IMR-90 (cell line): ENCODE results near the gene GOLGA8S. TPM values are rescaled to one million over a fixed set of nuclear protein-coding genes. Genes with fewer than 3 reads are reported as not detected.

Experiments used
- ATAC-seq: fragments of 200-7000 bp; cut with Tn5 transposase; 2 replicates; pipeline ENCODE4 v1.9.1; 2020; ENCODE audit warnings: low read depth, mild to moderate bottlenecking, moderate library complexity
- BruUV-seq: library from RNA; stranded (reverse); fragments of 400-500 nt; replicated peaks from 2 replicates; lab custom pipeline; 2021; lab: Mats Ljungman, UMichigan
- CTCF ChIA-PET: fragments of 300-600 bp; formaldehyde crosslinking; extraction: SDS; loops from one replicate; lab custom pipeline; 2021; ENCODE audit warnings: antibody characterized with exemption; lab: Yijun Ruan, JAX
- POLR2A ChIA-PET: fragments of 300-600 bp; sonication (Branson Sonifier 250); formaldehyde crosslinking; loops from one replicate; lab custom pipeline; 2022; ENCODE audit warnings: antibody characterized with exemption; ENCODE audit not compliant: unreplicated experiment; lab: Charles Lee
- DNase-seq: peaks from one replicate; pipeline ENCODE4 v3.0.0; 2013
- H2AFZ ChIP-seq: replicated peaks from 2 replicates; pipeline ENCODE3; 2013; ENCODE audit warnings: low read length, mild to moderate bottlenecking; ENCODE audit not compliant: poor library complexity
- H2AK5ac ChIP-seq: 2 replicates; pipeline ENCODE4 v1.6.1; 2013; ENCODE audit warnings: low read depth, low read length, inconsistent platforms
- H2AK9ac ChIP-seq: replicated peaks from 2 replicates; pipeline ENCODE3; 2013; ENCODE audit warnings: mild to moderate bottlenecking, low read depth, low read length, moderate library complexity; ENCODE audit not compliant: poor library complexity
- H2BK120ac ChIP-seq: 2 replicates; pipeline ENCODE4 v1.6.1; 2013; ENCODE audit warnings: low read depth, low read length, inconsistent platforms
- H2BK15ac ChIP-seq: 3 replicates; pipeline ENCODE4 v1.6.1; 2013; ENCODE audit warnings: low read depth, low read length, inconsistent platforms
- H2BK20ac ChIP-seq: 2 replicates; pipeline ENCODE4 v1.6.1; 2013; ENCODE audit warnings: low read depth, mild to moderate bottlenecking, inconsistent platforms, low read length, moderate library complexity
- H2BK5ac ChIP-seq: 2 replicates; pipeline ENCODE4 v1.6.1; 2013; ENCODE audit warnings: mild to moderate bottlenecking, low read depth, low read length, inconsistent platforms; ENCODE audit not compliant: poor library complexity, severe bottlenecking
- H3K14ac ChIP-seq: replicated peaks from 2 replicates; pipeline ENCODE4 v1.6.1; 2013; ENCODE audit warnings: low read depth, low read length, inconsistent platforms
- H3K18ac ChIP-seq: 2 replicates; pipeline ENCODE4 v1.6.1; 2013; ENCODE audit warnings: low read depth, low read length, control low read depth
- H3K23ac ChIP-seq: 2 replicates; pipeline ENCODE4 v1.6.1; 2013; ENCODE audit warnings: low read depth, low read length, inconsistent platforms
- H3K27ac ChIP-seq: 2 replicates; pipeline ENCODE4 v1.5.1; 2013; ENCODE audit warnings: mild to moderate bottlenecking, control low read depth, low read length; ENCODE audit not compliant: insufficient read depth
- H3K27me3 ChIP-seq: 2 replicates; pipeline ENCODE4 v1.6.1; 2013; ENCODE audit warnings: low read length; ENCODE audit not compliant: control insufficient read depth, insufficient read depth
- H3K36me3 ChIP-seq: 2 replicates; pipeline ENCODE4 v1.6.1; 2013; ENCODE audit warnings: low read length, mixed read lengths; ENCODE audit not compliant: control insufficient read depth, insufficient read depth
- H3K4ac ChIP-seq: 2 replicates; pipeline ENCODE4 v1.6.1; 2013; ENCODE audit warnings: low read depth, low read length, inconsistent platforms
- H3K4me1 ChIP-seq: 2 replicates; pipeline ENCODE4 v1.6.1; 2013; ENCODE audit warnings: low read length, mixed read lengths; ENCODE audit not compliant: control insufficient read depth, insufficient read depth
- H3K4me2 ChIP-seq: 2 replicates; pipeline ENCODE4 v1.6.1; 2013; ENCODE audit warnings: low read depth, mild to moderate bottlenecking, control low read depth, low read length, moderate library complexity
- H3K4me3 ChIP-seq: 2 replicates; pipeline ENCODE4 v1.5.1; 2013; ENCODE audit warnings: low read depth, mild to moderate bottlenecking, control low read depth, low read length, moderate library complexity; ENCODE audit not compliant: insufficient read depth
- H3K56ac ChIP-seq: 2 replicates; pipeline ENCODE4 v1.6.1; 2013; ENCODE audit warnings: low read length, inconsistent platforms; ENCODE audit not compliant: insufficient read depth; ENCODE audit errors: extremely low read depth
- H3K79me1 ChIP-seq, 2 experiments: 2 replicates each; pipeline ENCODE4 v1.6.1; 2013; ENCODE audit warnings: low read length in 2 of 2, inconsistent platforms in 1 of 2, low read depth in 1 of 2
- H3K9ac ChIP-seq: 2 replicates; pipeline ENCODE4 v1.6.1; 2013; ENCODE audit warnings: low read depth, low read length, control low read depth
- H3K9me1 ChIP-seq: 2 replicates; pipeline ENCODE4 v1.6.1; 2013; ENCODE audit warnings: low read length, inconsistent platforms; ENCODE audit not compliant: insufficient read depth
- H3K9me3 ChIP-seq: 2 replicates; pipeline ENCODE4 v1.6.1; 2013; ENCODE audit warnings: low read length; ENCODE audit not compliant: control insufficient read depth, insufficient read depth
- H4K20me1 ChIP-seq: 2 replicates; pipeline ENCODE4 v1.6.1; 2013; ENCODE audit warnings: low read length, inconsistent platforms; ENCODE audit not compliant: insufficient read depth
- H4K5ac ChIP-seq: 2 replicates; pipeline ENCODE4 v1.6.1; 2013; ENCODE audit warnings: mild to moderate bottlenecking, low read depth, low read length, control low read depth
- H4K8ac ChIP-seq, 2 experiments: 2 replicates each; pipeline ENCODE4 v1.6.1; 2013; ENCODE audit warnings: low read depth in 2 of 2, low read length in 2 of 2, control low read depth in 1 of 2, inconsistent platforms in 1 of 2
- H4K91ac ChIP-seq: 2 replicates; pipeline ENCODE4 v1.6.1; 2013; ENCODE audit warnings: low read depth, low read length, inconsistent platforms; ENCODE audit not compliant: insufficient read depth
- BHLHE40 ChIP-seq: fragments of 150-350 bp; IDR thresholded peaks from 2 replicates; pipeline ENCODE4 v1.6.1; 2016; ENCODE audit warnings: mild to moderate bottlenecking, low read depth, low read length
- CEBPB ChIP-seq: IDR thresholded peaks from 2 replicates; pipeline ENCODE4 v1.6.1; 2012; ENCODE audit warnings: low read depth, low read length, improper control_type of control experiment
- CHD1 ChIP-seq: IDR thresholded peaks from 2 replicates; pipeline ENCODE4 v1.6.1; 2012; ENCODE audit warnings: low read depth, low read length, improper control_type of control experiment
- FOS ChIP-seq: fragments of 150-350 bp; IDR thresholded peaks from 2 replicates; pipeline ENCODE4 v1.6.1; 2016; ENCODE audit warnings: low read depth, low read length
- MAFK ChIP-seq: IDR thresholded peaks from 2 replicates; pipeline ENCODE4 v1.6.1; 2012; ENCODE audit warnings: low read depth, low read length, improper control_type of control experiment
- MAZ ChIP-seq: IDR thresholded peaks from 2 replicates; pipeline ENCODE4 v1.6.1; 2012; ENCODE audit warnings: low read depth, mild to moderate bottlenecking, low read length, improper control_type of control experiment, moderate library complexity, borderline replicate concordance
- MXI1 ChIP-seq: IDR thresholded peaks from 2 replicates; pipeline ENCODE4 v1.6.1; 2012; ENCODE audit warnings: low read depth, mild to moderate bottlenecking, low read length, moderate library complexity, borderline replicate concordance
- NFE2L2 ChIP-seq: fragments of 150-350 bp; IDR thresholded peaks from 2 replicates; pipeline ENCODE4 v1.6.1; 2016; ENCODE audit warnings: low read depth, mild to moderate bottlenecking, low read length
- POLR2A ChIP-seq: IDR thresholded peaks from 2 replicates; pipeline ENCODE4 v1.6.1; 2012; ENCODE audit warnings: mild to moderate bottlenecking, low read depth, low read length
- RAD21 ChIP-seq: IDR thresholded peaks from 2 replicates; pipeline ENCODE4 v1.6.1; 2012; ENCODE audit warnings: low read length, improper control_type of control experiment
- RCOR1 ChIP-seq: IDR thresholded peaks from 2 replicates; pipeline ENCODE4 v1.6.1; 2012; ENCODE audit warnings: mild to moderate bottlenecking, low read length, improper control_type of control experiment; ENCODE audit not compliant: insufficient replicate concordance
- RFX5 ChIP-seq: IDR thresholded peaks from 2 replicates; pipeline ENCODE4 v1.8.0; 2012; ENCODE audit warnings: low read depth, mild to moderate bottlenecking, low read length, moderate library complexity
- SMC3 ChIP-seq: fragments of 150-350 bp; IDR thresholded peaks from 2 replicates; pipeline ENCODE4 v1.6.1; 2016; ENCODE audit warnings: low read depth, mild to moderate bottlenecking, antibody characterized with exemption, low read length, moderate library complexity
- WGBS, 2 experiments: methylation state at CpG; one replicate each; pipeline versions ENCODE4 v1.1.5 to v1.1.7; 2013; ENCODE audit warnings: missing lambda C conversion rate in 2 of 2; ENCODE audit not compliant: insufficient read length in 1 of 2; ENCODE audit errors: extremely low coverage in 2 of 2; 5-methylcytosine and 5-hydroxymethylcytosine counted together
- dilution Hi-C: fragments of 300-500 bp; cut with HindIII; formaldehyde crosslinking; loops from one replicate; pipeline ENCODE4 v1.14.3; 2018; ENCODE audit warnings: low sequenced_read_pairs; ENCODE audit not compliant: unreplicated experiment
- in situ Hi-C: fragments of 300-500 bp; cut with MboI; formaldehyde crosslinking; loops from 3 replicates; pipeline ENCODE4 v1.14.3; 2019; ENCODE audit warnings: low sequenced_read_pairs, inconsistent platforms, mixed read lengths
- intact Hi-C: fragments of 100-400 bp; cut with micrococcal nuclease; formaldehyde crosslinking; loops from 2 replicates; pipeline ENCODE4 v1.10.0; 2022
- polyA plus RNA-seq, 3 experiments: library from polyadenylated mRNA; depleted of rRNA; stranded (reverse); fragments of >200 nt; gene quantifications; 2 replicates each; pipeline ENCODE4 v1.2.3, GENCODE V29; 2012; ENCODE audit warnings: low replicate concordance in 1 of 3
- total RNA-seq: library from RNA; depleted of rRNA; stranded (reverse); fragments of >200 nt; gene quantifications from 2 replicates; pipeline ENCODE4 v1.2.3, GENCODE V29; 2012
- TF ChIP-seq, protein P1 (sequence below): fragments of 150-350 bp; IDR thresholded peaks from 2 replicates; pipeline ENCODE4 v1.6.1; 2017; ENCODE audit warnings: mild to moderate bottlenecking, antibody characterized with exemption, low read length, low read depth
- TF ChIP-seq, protein P2 (sequence below): conservative IDR thresholded peaks from 2 replicates; pipeline ENCODE4 v1.5.1; 2012; ENCODE audit warnings: mild to moderate bottlenecking, low read depth, low read length, improper control_type of control experiment
- TF ChIP-seq, protein P3 (sequence below): fragments of 150-350 bp; IDR thresholded peaks from 2 replicates; pipeline ENCODE4 v1.6.1; 2016; ENCODE audit warnings: low read depth, mild to moderate bottlenecking, low read length, moderate library complexity, borderline replicate concordance

Gene GOLGA8S
- total and polyA plus RNA-seq, 2 of the 4 experiments (the other 2 are of a cell fraction), result under 0.01 to 0.03 TPM

DNA sequence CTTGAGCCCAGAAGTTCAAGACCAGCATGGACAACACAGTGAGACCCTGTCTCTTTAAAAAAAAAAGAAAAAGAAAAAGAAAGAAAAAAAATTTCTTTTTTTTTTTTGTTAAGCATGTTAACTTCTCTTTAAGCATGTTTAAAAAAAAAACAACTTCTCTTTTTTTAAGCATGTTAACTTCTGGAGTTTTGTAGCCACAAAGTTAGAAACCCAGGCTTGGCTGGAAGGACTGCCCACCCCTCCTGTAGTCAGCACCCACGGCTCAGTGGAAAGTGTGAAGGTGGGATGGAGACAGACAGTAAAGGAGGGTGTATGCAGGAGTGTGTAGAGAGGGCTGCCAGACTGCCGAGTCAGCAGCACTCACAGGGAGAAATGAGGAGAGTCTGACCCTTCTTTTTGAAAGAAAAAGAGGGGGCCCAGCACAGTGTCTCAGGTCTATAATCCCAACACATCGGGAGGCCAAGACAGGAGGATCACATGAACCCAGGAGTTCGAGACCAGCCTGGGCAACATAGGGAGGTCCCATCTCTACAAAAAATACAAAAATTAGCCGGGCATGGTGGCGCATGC is 33.2 kb downstream of the GOLGA8S start:
- in situ Hi-C loops (no loop called here), dilution Hi-C loops (no loop called here), intact Hi-C loops (no loop called here)
- H3K4ac ChIP-seq, result no peak overlapping the region
- no peak overlapping the region for H2BK15ac ChIP-seq
- H3K4me2 ChIP-seq, result no peak overlapping the region
- no peaks in the 10 kb centered on the region for H3K4me1 ChIP-seq
- H2BK120ac ChIP-seq, result no peak overlapping the region
- H2AK5ac ChIP-seq, result no peak overlapping the region
- TF ChIP-seq FOS (no peak), SMC3 (no peak), MAFK (no peak), CHD1 (no peak), MAZ (no peak), MXI1 (no peak), RCOR1 (no peak), POLR2A (no peak), RAD21 (no peak), CEBPB (no peak), BHLHE40 (no peak), NFE2L2 (no peak), RFX5 (no peak)
- TF ChIP-seq, protein P1, sequence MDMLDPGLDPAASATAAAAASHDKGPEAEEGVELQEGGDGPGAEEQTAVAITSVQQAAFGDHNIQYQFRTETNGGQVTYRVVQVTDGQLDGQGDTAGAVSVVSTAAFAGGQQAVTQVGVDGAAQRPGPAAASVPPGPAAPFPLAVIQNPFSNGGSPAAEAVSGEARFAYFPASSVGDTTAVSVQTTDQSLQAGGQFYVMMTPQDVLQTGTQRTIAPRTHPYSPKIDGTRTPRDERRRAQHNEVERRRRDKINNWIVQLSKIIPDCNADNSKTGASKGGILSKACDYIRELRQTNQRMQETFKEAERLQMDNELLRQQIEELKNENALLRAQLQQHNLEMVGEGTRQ, result no peak
- TF ChIP-seq, protein P2, sequence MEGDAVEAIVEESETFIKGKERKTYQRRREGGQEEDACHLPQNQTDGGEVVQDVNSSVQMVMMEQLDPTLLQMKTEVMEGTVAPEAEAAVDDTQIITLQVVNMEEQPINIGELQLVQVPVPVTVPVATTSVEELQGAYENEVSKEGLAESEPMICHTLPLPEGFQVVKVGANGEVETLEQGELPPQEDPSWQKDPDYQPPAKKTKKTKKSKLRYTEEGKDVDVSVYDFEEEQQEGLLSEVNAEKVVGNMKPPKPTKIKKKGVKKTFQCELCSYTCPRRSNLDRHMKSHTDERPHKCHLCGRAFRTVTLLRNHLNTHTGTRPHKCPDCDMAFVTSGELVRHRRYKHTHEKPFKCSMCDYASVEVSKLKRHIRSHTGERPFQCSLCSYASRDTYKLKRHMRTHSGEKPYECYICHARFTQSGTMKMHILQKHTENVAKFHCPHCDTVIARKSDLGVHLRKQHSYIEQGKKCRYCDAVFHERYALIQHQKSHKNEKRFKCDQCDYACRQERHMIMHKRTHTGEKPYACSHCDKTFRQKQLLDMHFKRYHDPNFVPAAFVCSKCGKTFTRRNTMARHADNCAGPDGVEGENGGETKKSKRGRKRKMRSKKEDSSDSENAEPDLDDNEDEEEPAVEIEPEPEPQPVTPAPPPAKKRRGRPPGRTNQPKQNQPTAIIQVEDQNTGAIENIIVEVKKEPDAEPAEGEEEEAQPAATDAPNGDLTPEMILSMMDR, result no peak
- TF ChIP-seq, protein P3, sequence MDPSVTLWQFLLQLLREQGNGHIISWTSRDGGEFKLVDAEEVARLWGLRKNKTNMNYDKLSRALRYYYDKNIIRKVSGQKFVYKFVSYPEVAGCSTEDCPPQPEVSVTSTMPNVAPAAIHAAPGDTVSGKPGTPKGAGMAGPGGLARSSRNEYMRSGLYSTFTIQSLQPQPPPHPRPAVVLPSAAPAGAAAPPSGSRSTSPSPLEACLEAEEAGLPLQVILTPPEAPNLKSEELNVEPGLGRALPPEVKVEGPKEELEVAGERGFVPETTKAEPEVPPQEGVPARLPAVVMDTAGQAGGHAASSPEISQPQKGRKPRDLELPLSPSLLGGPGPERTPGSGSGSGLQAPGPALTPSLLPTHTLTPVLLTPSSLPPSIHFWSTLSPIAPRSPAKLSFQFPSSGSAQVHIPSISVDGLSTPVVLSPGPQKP, result no peak
- no peaks in the 10 kb centered on the region for H3K27me3 ChIP-seq
- H3K9me1 ChIP-seq, result no peaks in the 10 kb centered on the region
- no peak overlapping the region for H3K9ac ChIP-seq
- H4K5ac ChIP-seq, result no peak overlapping the region
- H2BK20ac ChIP-seq, result no peak overlapping the region
- no TSS peak for BruUV-seq
- H4K8ac ChIP-seq, result no peak overlapping the region
- DNase-seq (no peak), ATAC-seq (no peak)
- no peak overlapping the region for H2AK9ac ChIP-seq
- no peak overlapping the region for H4K91ac ChIP-seq
- CTCF ChIA-PET, result no interaction called here
- H3K79me1 ChIP-seq, result no peaks in the 10 kb centered on the region
- H2AFZ ChIP-seq, result no peak overlapping the region
- no peak overlapping the region for H3K4me3 ChIP-seq
- H3K18ac ChIP-seq, result no peak overlapping the region
- H3K14ac ChIP-seq, result no peak overlapping the region
- H3K36me3 ChIP-seq, result no peaks in the 10 kb centered on the region
- no peaks in the 10 kb centered on the region for H4K20me1 ChIP-seq
- no peaks in the 10 kb centered on the region for H3K9me3 ChIP-seq
- WGBS, 2 experiments, result 20% methylated on average over 1 of the region's 6 CpGs; no CpG with 5 or more reads in 1 of the 2 experiments
- no peak overlapping the region for H3K23ac ChIP-seq
- no peak overlapping the region for H3K27ac ChIP-seq
- no peak overlapping the region for H3K56ac ChIP-seq
- POLR2A ChIA-PET, result no interaction called here
- H2BK5ac ChIP-seq, result no peak overlapping the region
